K562 (cell line): ENCODE measurements around the gene KISS1R. TPM values are rescaled to one million over a fixed set of nuclear protein-coding genes. Genes with fewer than 3 reads are reported as not detected.

ENCODE experiments used
- ATAC-seq: fragments of 200-7000 bp; cut with Tn5 transposase; 3 replicates; pipeline ENCODE4 v1.9.1; 2020; ENCODE audit warnings: moderate library complexity
- BruUV-seq: library from RNA; stranded (reverse); fragments of 400-500 nt; replicated peaks from 2 replicates; lab custom pipeline; 2021; lab: Mats Ljungman, UMichigan
- CTCF ChIA-PET: fragments of 300-600 bp; formaldehyde crosslinking; extraction: SDS; loops from one replicate; lab custom pipeline; 2021; ENCODE audit warnings: low intra/inter-chr PET ratio; lab: Yijun Ruan, JAX
- POLR2A ChIA-PET: fragments of 300-600, 350-650 bp; sonication (Branson Sonifier 250); formaldehyde crosslinking; extraction: SDS; loops from one replicate; lab custom pipeline; 2021; ENCODE audit warnings: antibody characterized with exemption, inconsistent platforms; lab: Yijun Ruan, JAX
- DNase-seq, 4 experiments: peaks; one replicate each; pipeline versions ENCODE4 v3.0.0 to v3.0.0-alpha.2; 2011 to 2018; ENCODE audit warnings: low spot score in 3 of 4, mixed read lengths in 3 of 4; ENCODE audit errors: extremely low read depth in 1 of 4
- FAIRE-seq: peaks from 2 replicates; lab custom pipeline; 2011; peaks lifted over from hg19 to GRCh38; lab: Jason Lieb, UNC
- H2AFZ ChIP-seq: 2 replicates; pipeline ENCODE4 v1.6.0; 2011; ENCODE audit warnings: low read depth, low read length, control low read depth, inconsistent platforms
- H3K27ac ChIP-seq: fragments of 200-600 bp; 3 replicates; pipeline ENCODE4 v1.8.0; 2011; ENCODE audit warnings: low read depth, mild to moderate bottlenecking, control low read depth, inconsistent platforms, low read length, moderate library complexity, mixed read lengths; ENCODE audit errors: extremely low read depth
- H3K27me3 ChIP-seq, 2 experiments: fragments of 300-600 bp in 1 of 2; 2 replicates in 1 of 2; 3 replicates in 1 of 2; pipeline versions ENCODE4 v1.6.0 to v1.8.0; 2011; ENCODE audit warnings: inconsistent platforms in 2 of 2, low read length in 2 of 2, mild to moderate bottlenecking in 1 of 2, mixed read lengths in 1 of 2, moderate library complexity in 1 of 2; ENCODE audit not compliant: control insufficient read depth in 2 of 2, insufficient read depth in 2 of 2
- H3K36me3 ChIP-seq: fragments of 300-600 bp; 3 replicates; pipeline ENCODE4 v1.8.0; 2011; ENCODE audit warnings: mild to moderate bottlenecking, low read length, inconsistent platforms; ENCODE audit not compliant: control insufficient read depth, insufficient read depth
- H3K4me1 ChIP-seq, 2 experiments: fragments of 200-600 bp in 1 of 2; replicated peaks in 1 of 2; 2 replicates in 1 of 2; 3 replicates in 1 of 2; pipeline versions ENCODE4 v1.5.1 to v1.8.0; 2011; ENCODE audit warnings: inconsistent platforms in 2 of 2, low read length in 2 of 2, mild to moderate bottlenecking in 1 of 2, mixed read lengths in 1 of 2, moderate library complexity in 1 of 2; ENCODE audit not compliant: control insufficient read depth in 2 of 2, insufficient read depth in 2 of 2
- H3K4me2 ChIP-seq: 2 replicates; pipeline ENCODE4 v1.6.1; 2011; ENCODE audit warnings: low read length, control low read depth, inconsistent platforms, mixed read lengths; ENCODE audit not compliant: insufficient read depth
- H3K4me3 ChIP-seq: fragments of 200-600 bp; sonication (generic), shearing (Covaris generic); 2 replicates; pipeline ENCODE4 v1.5.1; 2016; ENCODE audit warnings: control low read depth, inconsistent platforms
- H3K79me2 ChIP-seq: fragments of 200-600 bp; 3 replicates; pipeline ENCODE4 v1.8.0; 2011; ENCODE audit warnings: low read length, inconsistent platforms; ENCODE audit not compliant: control insufficient read depth, insufficient read depth
- H3K9ac ChIP-seq, 2 experiments: 2 replicates each; pipeline versions ENCODE4 v1.6.0 to v1.6.1; 2011; ENCODE audit warnings: low read depth in 2 of 2, low read length in 2 of 2, control low read depth in 1 of 2, inconsistent platforms in 1 of 2, mild to moderate bottlenecking in 1 of 2, mixed read lengths in 1 of 2; ENCODE audit not compliant: insufficient read depth in 1 of 2
- H3K9me1 ChIP-seq: one replicate; pipeline ENCODE4 v1.6.0; 2011; ENCODE audit warnings: inconsistent platforms, mild to moderate bottlenecking, low read length, moderate library complexity; ENCODE audit not compliant: control insufficient read depth, insufficient read depth
- H3K9me3 ChIP-seq: replicated peaks from 2 replicates; pipeline ENCODE4 v1.5.1; 2011; ENCODE audit warnings: low read depth, low read length, inconsistent platforms; ENCODE audit not compliant: control insufficient read depth, insufficient read depth
- H4K20me1 ChIP-seq: replicated peaks from 2 replicates; pipeline ENCODE4 v1.6.1; 2011; ENCODE audit warnings: low read length, inconsistent platforms, mixed read lengths; ENCODE audit not compliant: control insufficient read depth, insufficient read depth
- CAMTA2 ChIP-seq: fragments of 250-450 bp; sonication (Bioruptor Pico); conservative IDR thresholded peaks from 2 replicates; pipeline ENCODE4 v1.5.1; 2022
- CBFA2T3 ChIP-seq: fragments of 450-650 bp; IDR thresholded peaks from 2 replicates; pipeline ENCODE4 v1.6.1; 2017
- CBX2 ChIP-seq: fragments of 200-600 bp; sonication (generic); IDR thresholded peaks from one replicate; pipeline ENCODE4 v1.6.1; 2012; ENCODE audit warnings: mild to moderate bottlenecking, low read length, inconsistent platforms; ENCODE audit not compliant: insufficient read depth, poor library complexity, severe bottlenecking
- CCNT2 ChIP-seq: IDR thresholded peaks from 2 replicates; pipeline ENCODE4 v1.6.1; 2011; ENCODE audit warnings: borderline replicate concordance, low read depth, mild to moderate bottlenecking, moderate library complexity, mixed read lengths, low read length; ENCODE audit not compliant: insufficient read length; ENCODE audit errors: extremely low read depth
- EGR1 ChIP-seq: fragments of 450-650 bp; conservative IDR thresholded peaks from 2 replicates; pipeline ENCODE4 v1.6.1; 2017; ENCODE audit warnings: mild to moderate bottlenecking
- ERF ChIP-seq: fragments of 450-650 bp; formaldehyde crosslinking; IDR thresholded peaks from 2 replicates; pipeline ENCODE4 v1.4.0; 2020; ENCODE audit warnings: mild to moderate bottlenecking, mixed read lengths
- ETV1 ChIP-seq: fragments of 450-650 bp; conservative IDR thresholded peaks from 2 replicates; pipeline ENCODE4 v1.6.1; 2016; ENCODE audit warnings: missing genetic modification characterization, control low read depth, low read depth, missing compliant biosample characterization
- GTF2A2 ChIP-seq: IDR thresholded peaks from 2 replicates; pipeline ENCODE4 v1.6.1; 2016; ENCODE audit warnings: mild to moderate bottlenecking, missing genetic modification characterization, missing compliant biosample characterization
- KLF1 ChIP-seq: fragments of 450-650 bp; IDR thresholded peaks from 2 replicates; pipeline ENCODE4 v1.6.1; 2016; ENCODE audit warnings: missing genetic modification characterization, missing compliant biosample characterization
- NR2C1 ChIP-seq, 2 experiments: fragments of 450-650 bp; IDR thresholded peaks; 2 replicates each; pipeline ENCODE4 v1.6.1; 2017; ENCODE audit warnings: mild to moderate bottlenecking in 2 of 2, antibody characterized with exemption in 1 of 2, inconsistent platforms in 1 of 2, missing compliant biosample characterization in 1 of 2, missing genetic modification characterization in 1 of 2
- SMAD4 ChIP-seq: fragments of 250-450 bp; sonication (Bioruptor Pico); conservative IDR thresholded peaks from 2 replicates; pipeline ENCODE4 v1.8.0; 2021; ENCODE audit warnings: inconsistent platforms, mild to moderate bottlenecking, moderate library complexity
- SPI1 ChIP-seq: IDR thresholded peaks from 2 replicates; pipeline ENCODE4 v1.6.1; 2011; ENCODE audit warnings: low read depth, low read length, control low read depth, borderline replicate concordance
- TAF15 ChIP-seq: fragments of 200-400 bp; formaldehyde crosslinking; IDR thresholded peaks from 2 replicates; pipeline ENCODE4 v1.6.1; 2017; ENCODE audit warnings: mild to moderate bottlenecking, low read depth, low read length, moderate library complexity
- ZNF24 ChIP-seq: fragments of 450-650 bp; IDR thresholded peaks from 2 replicates; pipeline ENCODE4 v1.6.1; 2016
- WGBS: fragments of 100-300 bp; shearing (Covaris generic); methylation state at CpG from one replicate; pipeline ENCODE4 v1.1.6; 2016; ENCODE audit warnings: low coverage, mixed read lengths; ENCODE audit not compliant: insufficient coverage; ENCODE audit errors: missing lambda C conversion rate; 5-methylcytosine and 5-hydroxymethylcytosine counted together
- in situ Hi-C: fragments of 300-500 bp; cut with MboI; formaldehyde crosslinking; loops from 4 replicates; pipeline ENCODE4 v1.15.0; 2018; ENCODE audit warnings: inconsistent platforms, mixed read lengths
- intact Hi-C: fragments of 100-400 bp; cut with micrococcal nuclease; formaldehyde crosslinking; loops from 2 replicates; pipeline ENCODE4 v1.14.2; 2022
- polyA plus RNA-seq, 8 experiments: library from polyadenylated mRNA; depleted of rRNA in 4 of 8; stranded (reverse) in 5 of 8; unstranded in 3 of 8; fragments of >200 nt; fragmentation: Nextera tagmentation in 2 of 8; fragmentation: Illumina TruSeq in 1 of 8; extraction: Ambion mirVana in 2 of 8; extraction: Trizol in 1 of 8; gene quantifications; 2 replicates each; pipeline versions ENCODE4 v1.2.1 to v1.2.3, GENCODE V29; 2011 to 2014; ENCODE audit warnings: inconsistent platforms in 1 of 8, missing spikeins in 1 of 8
- total RNA-seq, 7 experiments: library from RNA; depleted of rRNA in 6 of 7; stranded (reverse); fragments of >200 nt in 6 of 7; fragmentation: Illumina TruSeq in 2 of 7; extraction: Trizol in 2 of 7; gene quantifications; 2 replicates each; pipeline versions ENCODE4 v1.2.1 to v1.2.3, GENCODE V29; 2011 to 2021; ENCODE audit warnings: low replicate concordance in 1 of 7
- TF ChIP-seq, protein P1 (sequence below), 2 experiments: IDR thresholded peaks; 2 replicates each; pipeline ENCODE4 v1.6.1; 2011; ENCODE audit warnings: borderline replicate concordance in 1 of 2, control low read depth in 1 of 2, low read depth in 1 of 2, low read length in 1 of 2, mild to moderate bottlenecking in 1 of 2, mixed read lengths in 1 of 2, moderate library complexity in 1 of 2; ENCODE audit not compliant: insufficient read depth in 1 of 2, insufficient read length in 1 of 2, poor library complexity in 1 of 2, severe bottlenecking in 1 of 2; ENCODE audit errors: extremely low read depth in 1 of 2
- TF ChIP-seq, protein P2 (sequence below): sonication (generic); formaldehyde crosslinking; IDR thresholded peaks from 2 replicates; pipeline ENCODE4 v1.8.0; 2023; ENCODE audit warnings: mild to moderate bottlenecking, missing genetic modification reagents

Gene KISS1R
- total and polyA plus RNA-seq, 9 of the 15 experiments (the other 6 are each of a cell fraction or from before 2014, with no cell fraction given), result 0.37 to 39.4 (median 2.0) TPM

DNA sequence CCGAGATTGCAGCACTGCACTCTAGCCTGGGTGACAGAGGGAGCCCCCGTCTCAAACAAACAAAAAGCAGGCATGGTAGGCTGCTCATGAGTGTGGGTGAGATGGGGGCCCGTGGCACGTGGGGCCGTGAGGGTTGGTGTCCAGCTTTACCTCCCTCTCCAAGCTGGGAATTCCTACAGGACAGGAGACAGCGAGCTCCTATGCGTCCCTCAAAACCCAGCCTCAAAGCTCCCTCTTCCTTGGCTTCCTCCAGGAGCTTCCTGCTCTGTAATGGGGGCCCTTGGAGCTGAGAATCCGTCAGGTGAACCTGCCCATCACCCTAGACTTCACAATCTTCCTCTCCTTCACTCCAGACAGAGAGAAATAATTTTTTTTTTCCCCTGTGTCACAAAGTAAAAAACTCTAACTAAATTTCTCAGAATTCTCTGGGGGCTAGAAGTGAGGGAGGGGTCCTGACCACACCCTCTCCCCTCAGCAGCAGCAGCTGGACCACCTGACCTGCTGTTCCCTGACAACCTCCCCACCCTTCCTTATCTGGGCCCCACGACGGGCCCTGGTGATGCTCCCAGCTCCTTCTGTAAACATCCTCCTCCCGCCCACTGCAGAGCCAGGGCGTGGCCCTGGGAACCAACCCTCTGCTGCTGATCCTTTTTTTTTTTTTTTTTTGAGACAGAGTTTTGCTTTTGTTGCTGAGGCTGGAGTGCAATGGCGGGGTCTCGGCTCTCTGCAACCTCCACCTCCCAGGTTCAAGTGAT lies 44.9 kb downstream of the KISS1R start:
- Histone ChIP-seq H3K79me2 (peaks cover 47% of the 10 kb centered on the region), H3K27ac (peak overlapping the region; percentile 65), H3K4me2 (peak overlapping the region; percentile 21; the same call in 1 of the 2 replicates), H3K4me1 (peaks cover 38 to 74% of the 10 kb centered on the region in 2 experiments), H3K4me3 (no peak overlapping the region), H3K9ac (no peak overlapping the region), H3K9me1 (no peaks in the 10 kb centered on the region), H4K20me1 (no peaks in the 10 kb centered on the region), H2AFZ (no peak overlapping the region), H3K36me3 (peaks cover 69% of the 10 kb centered on the region; the same call in 2 of the 3 replicates), H3K27me3 (no peaks in the 10 kb centered on the region), H3K9me3 (peaks cover 12% of the 10 kb centered on the region)
- BruUV-seq, result no TSS peak
- in situ Hi-C loops (no loop called here), intact Hi-C loops (no loop called here)
- peak; percentile 95 for FAIRE-seq
- POLR2A ChIA-PET, result interaction anchor here (0.6 to 1.9 kb wide), 11 partner anchors 8 to 78 kb away, joined by 3 to 8 read pairs (median 4); no protein-coding TSS in a partner anchor
- ATAC-seq, result peak; percentile 87
- DNase-seq, result peak; percentile 87 to 97 (median 92)
- CTCF ChIA-PET, result interaction anchor here (0.6 kb wide), 1 partner anchor 488 kb away, joined by 3 read pairs; the partner anchor contains the start of gene APC2
- WGBS, result 20% methylated on average over 9 of the region's 14 CpGs
- TF ChIP-seq SMAD4 (CRISPR knock-in tag), result peak; percentile 63
- TF ChIP-seq NR2C1 (IDR thresholded peaks at IDR 0.05), result no peak
- no peak for TF ChIP-seq NR2C1 (tag; IDR thresholded peaks at IDR 0.05)
- no peak for TF ChIP-seq GTF2A2 (tag)
- peak; percentile 78 for TF ChIP-seq EGR1
- TF ChIP-seq SPI1, result no peak
- TF ChIP-seq ZNF24, result no peak
- TF ChIP-seq KLF1 (tag), result peak; percentile 74
- TF ChIP-seq CBFA2T3, result peak; percentile 88
- TF ChIP-seq CBX2, result no peak
- TF ChIP-seq ERF, result no peak
- no peak for TF ChIP-seq CCNT2
- TF ChIP-seq, protein P1, sequence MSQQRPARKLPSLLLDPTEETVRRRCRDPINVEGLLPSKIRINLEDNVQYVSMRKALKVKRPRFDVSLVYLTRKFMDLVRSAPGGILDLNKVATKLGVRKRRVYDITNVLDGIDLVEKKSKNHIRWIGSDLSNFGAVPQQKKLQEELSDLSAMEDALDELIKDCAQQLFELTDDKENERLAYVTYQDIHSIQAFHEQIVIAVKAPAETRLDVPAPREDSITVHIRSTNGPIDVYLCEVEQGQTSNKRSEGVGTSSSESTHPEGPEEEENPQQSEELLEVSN (IDR thresholded peaks at IDR 0.05; ENCODE audit: borderline replicate concordance in 1 of 2, extremely low read depth in 1 of 2, insufficient read depth in 1 of 2, insufficient read length in 1 of 2, low read depth in 1 of 2, low read length in 1 of 2, poor library complexity in 1 of 2, severe bottlenecking in 1 of 2), result peak in 1 of 2 experiments; percentile 14
- TF ChIP-seq, protein P2, sequence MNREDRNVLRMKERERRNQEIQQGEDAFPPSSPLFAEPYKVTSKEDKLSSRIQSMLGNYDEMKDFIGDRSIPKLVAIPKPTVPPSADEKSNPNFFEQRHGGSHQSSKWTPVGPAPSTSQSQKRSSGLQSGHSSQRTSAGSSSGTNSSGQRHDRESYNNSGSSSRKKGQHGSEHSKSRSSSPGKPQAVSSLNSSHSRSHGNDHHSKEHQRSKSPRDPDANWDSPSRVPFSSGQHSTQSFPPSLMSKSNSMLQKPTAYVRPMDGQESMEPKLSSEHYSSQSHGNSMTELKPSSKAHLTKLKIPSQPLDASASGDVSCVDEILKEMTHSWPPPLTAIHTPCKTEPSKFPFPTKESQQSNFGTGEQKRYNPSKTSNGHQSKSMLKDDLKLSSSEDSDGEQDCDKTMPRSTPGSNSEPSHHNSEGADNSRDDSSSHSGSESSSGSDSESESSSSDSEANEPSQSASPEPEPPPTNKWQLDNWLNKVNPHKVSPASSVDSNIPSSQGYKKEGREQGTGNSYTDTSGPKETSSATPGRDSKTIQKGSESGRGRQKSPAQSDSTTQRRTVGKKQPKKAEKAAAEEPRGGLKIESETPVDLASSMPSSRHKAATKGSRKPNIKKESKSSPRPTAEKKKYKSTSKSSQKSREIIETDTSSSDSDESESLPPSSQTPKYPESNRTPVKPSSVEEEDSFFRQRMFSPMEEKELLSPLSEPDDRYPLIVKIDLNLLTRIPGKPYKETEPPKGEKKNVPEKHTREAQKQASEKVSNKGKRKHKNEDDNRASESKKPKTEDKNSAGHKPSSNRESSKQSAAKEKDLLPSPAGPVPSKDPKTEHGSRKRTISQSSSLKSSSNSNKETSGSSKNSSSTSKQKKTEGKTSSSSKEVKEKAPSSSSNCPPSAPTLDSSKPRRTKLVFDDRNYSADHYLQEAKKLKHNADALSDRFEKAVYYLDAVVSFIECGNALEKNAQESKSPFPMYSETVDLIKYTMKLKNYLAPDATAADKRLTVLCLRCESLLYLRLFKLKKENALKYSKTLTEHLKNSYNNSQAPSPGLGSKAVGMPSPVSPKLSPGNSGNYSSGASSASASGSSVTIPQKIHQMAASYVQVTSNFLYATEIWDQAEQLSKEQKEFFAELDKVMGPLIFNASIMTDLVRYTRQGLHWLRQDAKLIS, result no peak
- no peak for TF ChIP-seq CAMTA2 (CRISPR knock-in tag)
- TF ChIP-seq TAF15, result no peak
- TF ChIP-seq ETV1 (tag), result 0 out of 2 replicates have a peak, but pooled peaks have one; percentile 29
